HG02870 (cell line): Measurements from ENCODE around the gene WNT7A.
A peak's percentile ranks its signal among the peaks of the same experiment; 100 is the strongest.

ENCODE experiments used
- ATAC-seq: cut with Tn5 transposase; IDR thresholded peaks from one replicate; pipeline ENCODE4 v1.9.1; 2021; ENCODE audit warnings: mild to moderate bottlenecking, moderate library complexity; ENCODE audit not compliant: unreplicated experiment

Gene WNT7A

GRCh38 chr3:13885704-13886010, 5.8 kb upstream of the WNT7A start:
- ATAC-seq = no peak

- ATAC-seq = peak; percentile 47
These were observed 5.2 kb upstream of the WNT7A start for GRCh38 chr3:13884851-13885703.

- ATAC-seq = no peak
These were observed 3.8 kb upstream of the WNT7A start for GRCh38 chr3:13883681-13884080.

- ATAC-seq = no peak
These were observed 3.0 kb upstream of the WNT7A start for GRCh38 chr3:13882876-13883275.

- ATAC-seq = no peak
These were observed 1.9 kb upstream of the WNT7A start for GRCh38 chr3:13881536-13882410.

- no peak for ATAC-seq
These were observed 913 bp upstream of the WNT7A start for GRCh38 chr3:13880811-13881156.

GRCh38 chr3:13879102-13879945, 547 bp downstream of the WNT7A start:
- ATAC-seq = no peak

- no peak for ATAC-seq
These were observed 1.4 kb downstream of the WNT7A start for GRCh38 chr3:13878281-13879101.

GRCh38 chr3:13877911-13878280, 2.0 kb downstream of the WNT7A start:
- ATAC-seq = no peak

- ATAC-seq = no peak
These were observed 3.3 kb downstream of the WNT7A start for GRCh38 chr3:13876451-13877100.

GRCh38 chr3:13874891-13875290, 5.0 kb downstream of the WNT7A start:
- ATAC-seq = no peak

GRCh38 chr3:13873818-13874217, 6.1 kb downstream of the WNT7A start:
- ATAC-seq = no peak

GRCh38 chr3:13872451-13872850, 7.4 kb downstream of the WNT7A start:
- no peak for ATAC-seq

- no peak for ATAC-seq
These were observed 8.1 kb downstream of the WNT7A start for GRCh38 chr3:13871791-13872190.

- ATAC-seq = no peak
These were observed 9.0 kb downstream of the WNT7A start for GRCh38 chr3:13870902-13871301.

GRCh38 chr3:13869761-13870343, 10.0 kb downstream of the WNT7A start:
- ATAC-seq = no peak

GRCh38 chr3:13868844-13869724, 10.8 kb downstream of the WNT7A start:
- ATAC-seq = no peak

- ATAC-seq = no peak
These were observed 12.1 kb downstream of the WNT7A start for GRCh38 chr3:13867732-13868131.
